ENCODE results near the gene DPCD. TPM values are rescaled to one million over a fixed set of nuclear protein-coding genes. Genes with fewer than 3 reads are reported as not detected.

The DPCD gene
- 61.0 and 61.8 TPM in 2 replicates for total RNA-seq

GRCh38 chr10:101587725-101588653, at the start of gene DPCD, which contains the start of gene POLL:
Gene DPCD, plus strand, starts transcription at chr10:101588321. Its CDS starts 16 bp downstream, at chr10:101588337.
Gene POLL, minus strand, starts transcription at chr10:101588257. Its CDS starts 897 bp downstream, at chr10:101587360.

Other genes starting within 250 kb of the DPCD start
- gene BTRC, start 234.2 kb upstream of the DPCD start, total RNA-seq = 10.4 and 10.8 TPM in 2 replicates
- gene POLL, start 64 bp upstream of the DPCD start, total RNA-seq = 9.5 and 10.0 TPM in 2 replicates
- 45.7 and 54.5 TPM in 2 replicates for gene FBXW4, start 106.8 kb downstream of the DPCD start, total RNA-seq
- not detected in 2 replicates for gene FGF8, start 187.8 kb downstream of the DPCD start, total RNA-seq
- gene NPM3, start 195.1 kb downstream of the DPCD start, total RNA-seq = 89.2 and 103 TPM in 2 replicates
- 93.9 and 126 TPM in 2 replicates for gene OGA, start 230.1 kb downstream of the DPCD start, total RNA-seq

Data from smooth muscle cell of bladder (primary cell).